GM15510 (cell line): ENCODE measurements around the gene TRAK1.

ENCODE experiments used
- POLR2A ChIP-seq: IDR thresholded peaks from 3 replicates; pipeline ENCODE4 v1.6.1; 2011; ENCODE audit warnings: borderline replicate concordance; ENCODE audit not compliant: insufficient read length; ENCODE audit errors: extremely low read depth

The TRAK1 gene

GRCh38 chr3:42266085-42266484 is 174.9 kb downstream of the TRAK1 start, which contains the start of gene CCK:
Gene CCK (minus strand): TSS chr3:42266185. CDS start chr3:42263630, 2,555 bp downstream.
- no peak for TF ChIP-seq POLR2A

DNA sequence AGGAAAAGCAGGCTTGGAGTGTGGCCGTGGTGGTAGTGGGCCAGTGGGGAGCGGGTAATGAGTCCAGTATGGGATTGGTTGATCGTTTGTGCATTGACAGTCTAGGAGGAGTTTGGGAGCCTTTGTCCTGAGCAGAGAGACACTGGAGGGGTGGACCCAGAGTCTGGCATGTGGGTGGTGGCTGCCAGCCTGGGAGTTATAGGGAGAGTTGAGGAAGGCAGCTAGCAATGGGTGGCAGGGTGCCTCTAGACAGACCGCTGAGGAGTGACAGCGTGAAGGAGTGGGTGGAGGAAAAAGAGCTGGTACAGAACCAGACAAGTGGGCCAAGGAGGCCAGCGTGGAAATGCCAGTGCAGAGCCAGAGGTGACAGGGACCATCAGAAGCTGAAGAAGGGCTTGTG is 176.7 kb downstream of the TRAK1 start:
- TF ChIP-seq POLR2A: no peak

DNA sequence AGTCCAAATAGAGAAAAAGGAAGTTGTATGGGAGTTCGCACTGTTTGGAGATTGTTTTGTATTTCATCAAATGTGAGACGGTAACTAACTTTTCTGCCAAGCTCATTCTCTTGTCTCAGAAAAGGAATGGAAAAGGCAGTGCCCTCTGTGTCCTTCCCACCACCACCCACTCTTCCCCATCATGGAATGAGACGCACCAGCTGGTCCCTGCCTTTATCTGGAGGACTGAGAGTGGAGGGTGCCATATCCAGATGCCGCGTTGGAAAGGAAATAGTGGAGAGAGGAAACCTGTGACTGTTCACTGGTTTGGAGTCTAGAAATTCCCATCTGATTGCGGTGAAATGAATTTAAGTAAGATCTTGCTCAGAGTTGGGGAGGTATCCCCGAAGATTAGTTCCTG is 178.5 kb downstream of the TRAK1 start:
- no peak for TF ChIP-seq POLR2A

DNA sequence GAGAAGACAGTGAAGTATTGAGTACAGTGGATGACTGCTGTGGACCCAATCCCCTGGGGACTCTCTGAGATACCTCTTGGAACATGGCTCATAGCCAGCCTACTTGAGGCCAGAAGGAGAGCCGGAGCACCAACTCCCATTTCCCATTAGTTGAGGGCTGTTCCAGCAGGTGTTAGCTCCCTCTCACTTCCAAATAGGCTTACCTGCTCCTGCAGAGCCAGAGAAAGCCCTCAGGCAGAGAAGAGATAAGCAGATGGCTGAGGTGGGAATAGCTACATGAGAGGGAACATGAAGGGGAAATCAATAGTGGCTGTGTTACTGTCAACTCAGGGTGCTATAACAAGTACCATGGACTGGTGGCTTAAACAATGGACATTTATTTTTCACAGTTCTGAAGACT is 179.4 kb downstream of the TRAK1 start:
- TF ChIP-seq POLR2A: no peak

GRCh38 chr3:42271786-42272185 is 180.6 kb downstream of the TRAK1 start:
- TF ChIP-seq POLR2A: no peak

GRCh38 chr3:42273361-42273760 is 182.2 kb downstream of the TRAK1 start:
- TF ChIP-seq POLR2A: no peak

GRCh38 chr3:42274266-42274665 is 183.1 kb downstream of the TRAK1 start:
- TF ChIP-seq POLR2A: no peak

DNA sequence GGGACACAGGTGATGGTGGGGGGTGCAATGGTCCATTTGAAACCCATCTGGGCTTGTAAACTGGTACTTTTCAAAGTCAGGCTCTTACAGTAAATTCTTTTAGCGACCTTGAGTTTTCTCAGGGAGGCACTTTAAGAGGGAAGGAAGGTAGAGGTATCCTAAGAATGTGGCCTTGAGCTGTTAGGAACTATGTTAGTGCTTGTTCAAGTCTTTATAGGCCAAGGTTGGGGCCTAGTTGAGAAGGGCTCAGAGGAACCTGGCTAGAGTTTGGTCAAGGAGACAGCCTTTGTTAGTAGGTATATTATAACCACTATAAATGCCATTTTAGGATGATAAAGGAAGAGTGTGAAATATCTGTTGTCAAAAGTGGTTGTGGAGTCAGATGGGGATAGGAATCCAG is 184.1 kb downstream of the TRAK1 start:
- no peak for TF ChIP-seq POLR2A
